Gastroesophageal sphincter (tissue), 3 donors: ENCODE results near the gene CD200R1.

Experiments
- EP300 ChIP-seq: sonication (generic); formaldehyde crosslinking; IDR thresholded peaks from one replicate; pipeline ENCODE4 v1.6.1; 2017; ENCODE audit warnings: antibody characterized with exemption, mild to moderate bottlenecking
- POLR2A ChIP-seq, 2 donors: fragments of 450-650 bp; IDR thresholded peaks; one replicate each; pipeline ENCODE4 v1.6.1; 2017; ENCODE audit warnings: antibody characterized with exemption in 2 of 2, mild to moderate bottlenecking in 2 of 2, moderate library complexity in 1 of 2
- TF ChIP-seq, protein P1 (sequence below), 4 experiments: fragments of 200-600 bp in 2 of 4; fragments of 450-650 bp in 2 of 4; sonication (generic) in 1 of 4; IDR thresholded peaks; one replicate each; pipeline ENCODE4 v1.5.1; 2017 to 2019; ENCODE audit warnings: antibody characterized with exemption in 4 of 4, mild to moderate bottlenecking in 2 of 4, moderate library complexity in 2 of 4

DNA sequence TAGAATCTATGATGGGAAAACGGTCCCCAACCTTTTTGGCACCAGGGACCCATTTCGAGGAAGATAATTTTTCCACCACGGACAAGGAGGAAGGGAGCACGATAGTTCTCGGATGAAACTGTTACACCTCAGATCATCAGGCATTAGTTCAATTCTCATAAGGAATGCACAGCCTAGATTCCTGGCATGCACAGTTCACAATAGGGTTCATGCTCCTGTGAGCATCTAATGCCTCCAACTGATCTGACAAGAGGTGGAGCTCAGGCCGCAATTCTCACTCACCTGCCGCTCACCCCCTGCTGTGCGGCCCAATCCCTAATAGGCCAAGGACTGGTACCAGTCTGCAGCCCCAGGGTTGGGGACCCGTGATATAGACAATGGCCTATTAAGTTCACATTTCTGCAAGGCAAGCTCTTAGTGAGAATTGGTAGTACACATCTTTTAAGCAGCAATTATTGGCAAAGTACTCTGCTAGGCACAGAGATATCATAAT lies 26.5 kb downstream of the CD200R1 start:
- TF ChIP-seq, protein P1, sequence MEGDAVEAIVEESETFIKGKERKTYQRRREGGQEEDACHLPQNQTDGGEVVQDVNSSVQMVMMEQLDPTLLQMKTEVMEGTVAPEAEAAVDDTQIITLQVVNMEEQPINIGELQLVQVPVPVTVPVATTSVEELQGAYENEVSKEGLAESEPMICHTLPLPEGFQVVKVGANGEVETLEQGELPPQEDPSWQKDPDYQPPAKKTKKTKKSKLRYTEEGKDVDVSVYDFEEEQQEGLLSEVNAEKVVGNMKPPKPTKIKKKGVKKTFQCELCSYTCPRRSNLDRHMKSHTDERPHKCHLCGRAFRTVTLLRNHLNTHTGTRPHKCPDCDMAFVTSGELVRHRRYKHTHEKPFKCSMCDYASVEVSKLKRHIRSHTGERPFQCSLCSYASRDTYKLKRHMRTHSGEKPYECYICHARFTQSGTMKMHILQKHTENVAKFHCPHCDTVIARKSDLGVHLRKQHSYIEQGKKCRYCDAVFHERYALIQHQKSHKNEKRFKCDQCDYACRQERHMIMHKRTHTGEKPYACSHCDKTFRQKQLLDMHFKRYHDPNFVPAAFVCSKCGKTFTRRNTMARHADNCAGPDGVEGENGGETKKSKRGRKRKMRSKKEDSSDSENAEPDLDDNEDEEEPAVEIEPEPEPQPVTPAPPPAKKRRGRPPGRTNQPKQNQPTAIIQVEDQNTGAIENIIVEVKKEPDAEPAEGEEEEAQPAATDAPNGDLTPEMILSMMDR (IDR thresholded peaks at IDR 0.05) = no peak
- no peak for TF ChIP-seq POLR2A (IDR thresholded peaks at IDR 0.05)
- no peak for TF ChIP-seq EP300
